H9 (cell line): Measurements from ENCODE around the gene ONECUT1. TPM values are rescaled to one million over a fixed set of nuclear protein-coding genes. Genes with fewer than 3 reads are reported as not detected.

Experiments used
- DNase-seq: peaks from one replicate; pipeline ENCODE4 v3.0.0-alpha.2; 2017
- H2AFZ ChIP-seq: one replicate; pipeline ENCODE4 v1.6.1; 2013; ENCODE audit warnings: mild to moderate bottlenecking, low read length, control low read depth, moderate library complexity
- H2AK5ac ChIP-seq: 2 replicates; pipeline ENCODE4 v1.6.1; 2013; ENCODE audit warnings: low read length, control low read depth, mixed read lengths; ENCODE audit not compliant: insufficient read length
- H2BK120ac ChIP-seq: one replicate; pipeline ENCODE4 v1.6.1; 2013; ENCODE audit warnings: low read depth, mild to moderate bottlenecking, low read length, control low read depth, inconsistent platforms; ENCODE audit not compliant: poor library complexity, severe bottlenecking
- H2BK12ac ChIP-seq: 2 replicates; pipeline ENCODE4 v1.6.1; 2013; ENCODE audit warnings: low read length, control low read depth, mixed read lengths, low read depth; ENCODE audit not compliant: insufficient read length
- H2BK15ac ChIP-seq: 2 replicates; pipeline ENCODE4 v1.6.1; 2013; ENCODE audit warnings: low read depth, low read length, control low read depth
- H2BK20ac ChIP-seq: one replicate; pipeline ENCODE4 v1.6.1; 2013; ENCODE audit warnings: low read depth, mild to moderate bottlenecking, low read length, control low read depth, inconsistent platforms; ENCODE audit not compliant: poor library complexity, severe bottlenecking
- H2BK5ac ChIP-seq: 2 replicates; pipeline ENCODE4 v1.6.1; 2013; ENCODE audit warnings: low read length, control low read depth, mixed read lengths; ENCODE audit not compliant: insufficient read length
- H3K14ac ChIP-seq: 2 replicates; pipeline ENCODE4 v1.6.1; 2013; ENCODE audit warnings: low read length, control low read depth; ENCODE audit not compliant: insufficient read depth
- H3K18ac ChIP-seq: 2 replicates; pipeline ENCODE4 v1.6.1; 2013; ENCODE audit warnings: low read depth, mild to moderate bottlenecking, mixed read lengths, low read length, control low read depth; ENCODE audit not compliant: insufficient read length
- H3K23ac ChIP-seq: 2 replicates; pipeline ENCODE4 v1.6.1; 2013; ENCODE audit warnings: low read length, control low read depth, mixed read lengths, low read depth; ENCODE audit not compliant: insufficient read length
- H3K23me2 ChIP-seq: 2 replicates; pipeline ENCODE4 v1.6.1; 2013; ENCODE audit warnings: low read depth, mild to moderate bottlenecking, mixed read lengths, low read length, control low read depth; ENCODE audit not compliant: insufficient read length, poor library complexity, severe bottlenecking
- H3K27ac ChIP-seq: 2 replicates; pipeline ENCODE4 v1.5.1; 2013; ENCODE audit warnings: low read length, control low read depth, mixed read lengths, low read depth; ENCODE audit not compliant: insufficient read length
- H3K27me3 ChIP-seq: 2 replicates; pipeline ENCODE4 v1.6.1; 2013; ENCODE audit warnings: low read length, control low read depth, inconsistent platforms; ENCODE audit not compliant: insufficient read depth
- H3K4ac ChIP-seq: 2 replicates; pipeline ENCODE4 v1.6.1; 2013; ENCODE audit warnings: low read depth, mild to moderate bottlenecking, control low read depth, inconsistent platforms, low read length, moderate library complexity
- H3K4me1 ChIP-seq: 2 replicates; pipeline ENCODE4 v1.6.1; 2013; ENCODE audit warnings: low read length, control low read depth, inconsistent platforms; ENCODE audit not compliant: insufficient read depth
- H3K4me2 ChIP-seq: 2 replicates; pipeline ENCODE4 v1.6.1; 2013; ENCODE audit warnings: low read length, control low read depth, mixed read lengths; ENCODE audit not compliant: insufficient read length, insufficient read depth
- H3K56ac ChIP-seq: 2 replicates; pipeline ENCODE4 v1.6.1; 2013; ENCODE audit warnings: low read depth, mild to moderate bottlenecking, mixed read lengths, low read length, control low read depth; ENCODE audit not compliant: insufficient read length
- H3K79me1 ChIP-seq: 2 replicates; pipeline ENCODE4 v1.6.1; 2013; ENCODE audit warnings: low read depth, mild to moderate bottlenecking, moderate library complexity, low read length, control low read depth, inconsistent platforms; ENCODE audit not compliant: insufficient read depth, poor library complexity, severe bottlenecking
- H3K79me2 ChIP-seq: 2 replicates; pipeline ENCODE4 v1.6.1; 2013; ENCODE audit warnings: low read length, control low read depth, inconsistent platforms; ENCODE audit not compliant: insufficient read depth
- H3K9ac ChIP-seq: 2 replicates; pipeline ENCODE4 v1.6.1; 2013; ENCODE audit warnings: low read length, control low read depth, mixed read lengths; ENCODE audit not compliant: insufficient read length; ENCODE audit errors: extremely low read depth
- H3K9me3 ChIP-seq: one replicate; pipeline ENCODE4 v1.6.1; 2013; ENCODE audit warnings: low read depth, low read length, inconsistent platforms; ENCODE audit not compliant: control insufficient read depth
- H3T11ph ChIP-seq: one replicate; pipeline ENCODE4 v1.6.1; 2013; ENCODE audit warnings: mild to moderate bottlenecking, low read length, control low read depth, inconsistent platforms
- H4K20me1 ChIP-seq: one replicate; pipeline ENCODE4 v1.6.1; 2013; ENCODE audit not compliant: control insufficient read depth, insufficient read length, insufficient read depth
- H4K5ac ChIP-seq: 2 replicates; pipeline ENCODE4 v1.6.1; 2013; ENCODE audit warnings: low read depth, mild to moderate bottlenecking, mixed read lengths, low read length, control low read depth; ENCODE audit not compliant: insufficient read length
- H4K8ac ChIP-seq: replicated peaks from 2 replicates; pipeline ENCODE4 v1.6.1; 2013; ENCODE audit warnings: low read length, control low read depth, mixed read lengths, low read depth; ENCODE audit not compliant: insufficient read length
- H4K91ac ChIP-seq: 2 replicates; pipeline ENCODE4 v1.6.1; 2013; ENCODE audit warnings: low read depth, mild to moderate bottlenecking, moderate library complexity, mixed read lengths, low read length, control low read depth; ENCODE audit not compliant: insufficient read length
- H3K27ac Mint-ChIP-seq, 3 experiments: 2 replicates in 2 of 3; 3 replicates in 1 of 3; pipeline ENCODE4 v1.8.0; 2020 to 2021; ENCODE audit warnings: mixed read lengths in 3 of 3, mild to moderate bottlenecking in 1 of 3, moderate library complexity in 1 of 3
- H3K27me3 Mint-ChIP-seq: 2 replicates; pipeline ENCODE4 v1.8.0; 2021; ENCODE audit warnings: low read depth, mild to moderate bottlenecking, moderate library complexity, mixed read lengths
- H3K36me3 Mint-ChIP-seq, 3 experiments: 2 replicates in 2 of 3; 3 replicates in 1 of 3; pipeline ENCODE4 v1.8.0; 2020 to 2021; ENCODE audit warnings: low read depth in 3 of 3, mixed read lengths in 3 of 3; ENCODE audit not compliant: insufficient read depth in 1 of 3
- H3K4me1 Mint-ChIP-seq, 2 experiments: 2 replicates each; pipeline ENCODE4 v1.8.0; 2020; ENCODE audit warnings: mixed read lengths in 2 of 2
- H3K4me3 Mint-ChIP-seq, 2 experiments: 2 replicates in 1 of 2; 3 replicates in 1 of 2; pipeline ENCODE4 v1.8.0; 2020 to 2021; ENCODE audit warnings: mild to moderate bottlenecking in 2 of 2, mixed read lengths in 2 of 2, moderate library complexity in 1 of 2
- H3K9me3 Mint-ChIP-seq, 2 experiments: 2 replicates in 1 of 2; 3 replicates in 1 of 2; pipeline ENCODE4 v1.8.0; 2020; ENCODE audit warnings: mild to moderate bottlenecking in 2 of 2, mixed read lengths in 2 of 2, moderate library complexity in 1 of 2
- WGBS: extraction: QIAGEN DNeasy Blood & Tissue Kit; methylation state at CpG from one replicate; pipeline ENCODE4 v1.1.7; 2013; ENCODE audit warnings: missing lambda C conversion rate, low lambda C conversion rate, mixed read lengths; ENCODE audit not compliant: insufficient read length; ENCODE audit errors: extremely low coverage; 5-methylcytosine and 5-hydroxymethylcytosine counted together
- total RNA-seq: library from RNA; stranded (reverse); gene quantifications from 2 replicates; pipeline ENCODE4 v1.2.1, GENCODE V29; 2021
- TF ChIP-seq, protein P1 (sequence below): fragments of 200-600 bp; sonication (generic); conservative IDR thresholded peaks from 3 replicates; pipeline ENCODE4 v1.8.0; 2021; ENCODE audit warnings: antibody characterized with exemption, mild to moderate bottlenecking

The ONECUT1 gene
- total RNA-seq, 1 experiment from 2014 or later, result 14.1 TPM

DNA sequence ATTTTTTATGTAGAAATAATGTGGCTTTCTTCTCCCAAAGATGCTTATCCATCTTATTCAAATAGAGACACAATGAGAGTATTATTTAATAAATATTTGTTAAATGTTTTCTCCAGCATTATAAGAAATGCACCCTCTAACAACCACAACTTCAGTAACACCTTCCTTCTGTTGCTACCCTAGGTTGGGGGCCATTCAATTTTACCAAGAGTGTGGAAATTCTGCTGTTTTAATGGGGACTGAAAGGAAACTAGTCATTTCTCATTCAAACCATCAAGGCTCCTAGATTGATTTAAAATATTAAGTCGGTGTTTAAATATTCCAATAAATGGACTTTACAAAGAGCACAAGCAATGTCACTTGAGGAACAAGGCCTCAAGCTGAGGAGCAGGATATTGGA lies 7.6 kb downstream of the ONECUT1 start:
- Histone ChIP-seq H2BK12ac (no peak overlapping the region), H3K9ac (no peak overlapping the region), H3T11ph (no peak overlapping the region), H4K20me1 (no peaks in the 10 kb centered on the region), H3K18ac (no peak overlapping the region), H4K91ac (no peak overlapping the region), H2BK120ac (no peak overlapping the region), H3K4me2 (no peak overlapping the region), H3K79me2 (no peaks in the 10 kb centered on the region), H3K56ac (no peak overlapping the region), H2BK20ac (no peak overlapping the region), H3K23ac (no peak overlapping the region), H3K4ac (no peak overlapping the region), H3K27ac (no peak overlapping the region), H3K14ac (no peak overlapping the region), H2AK5ac (no peak overlapping the region), H3K9me3 (no peaks in the 10 kb centered on the region), H3K23me2 (peaks cover 27% of the 10 kb centered on the region), H3K79me1 (no peaks in the 10 kb centered on the region), H4K8ac (no peak overlapping the region), H2AFZ (no peak overlapping the region), H2BK5ac (no peak overlapping the region), H2BK15ac (no peak overlapping the region), H4K5ac (no peak overlapping the region), H3K4me1 (peaks cover 7% of the 10 kb centered on the region; the same call in 1 of the 2 replicates), H3K27me3 (peaks cover 33% of the 10 kb centered on the region)
- DNase-seq, result no peak
- TF ChIP-seq, protein P1, sequence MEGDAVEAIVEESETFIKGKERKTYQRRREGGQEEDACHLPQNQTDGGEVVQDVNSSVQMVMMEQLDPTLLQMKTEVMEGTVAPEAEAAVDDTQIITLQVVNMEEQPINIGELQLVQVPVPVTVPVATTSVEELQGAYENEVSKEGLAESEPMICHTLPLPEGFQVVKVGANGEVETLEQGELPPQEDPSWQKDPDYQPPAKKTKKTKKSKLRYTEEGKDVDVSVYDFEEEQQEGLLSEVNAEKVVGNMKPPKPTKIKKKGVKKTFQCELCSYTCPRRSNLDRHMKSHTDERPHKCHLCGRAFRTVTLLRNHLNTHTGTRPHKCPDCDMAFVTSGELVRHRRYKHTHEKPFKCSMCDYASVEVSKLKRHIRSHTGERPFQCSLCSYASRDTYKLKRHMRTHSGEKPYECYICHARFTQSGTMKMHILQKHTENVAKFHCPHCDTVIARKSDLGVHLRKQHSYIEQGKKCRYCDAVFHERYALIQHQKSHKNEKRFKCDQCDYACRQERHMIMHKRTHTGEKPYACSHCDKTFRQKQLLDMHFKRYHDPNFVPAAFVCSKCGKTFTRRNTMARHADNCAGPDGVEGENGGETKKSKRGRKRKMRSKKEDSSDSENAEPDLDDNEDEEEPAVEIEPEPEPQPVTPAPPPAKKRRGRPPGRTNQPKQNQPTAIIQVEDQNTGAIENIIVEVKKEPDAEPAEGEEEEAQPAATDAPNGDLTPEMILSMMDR, result no peak
- H3K9me3 Mint-ChIP-seq, result no peaks in the 10 kb centered on the region
- peaks cover 42% of the 10 kb centered on the region for H3K27me3 Mint-ChIP-seq
- H3K27ac Mint-ChIP-seq, result no peak overlapping the region
- no CpG with 5 or more reads among the region's 1 CpG for WGBS
- H3K36me3 Mint-ChIP-seq, result peaks cover 0 to 6% (median 0%) of the 10 kb centered on the region in 3 experiments; a peak in 3 of 7 replicates
- H3K4me3 Mint-ChIP-seq, result no peak overlapping the region
- peaks cover 60 to 65% of the 10 kb centered on the region in 2 experiments for H3K4me1 Mint-ChIP-seq
